Fibroblast of mammary gland (primary cell): Measurements from ENCODE around the gene CPNE5.

Experiments
- DNase-seq: peaks from one replicate; pipeline ENCODE4 v3.0.0-alpha.2; 2010; ENCODE audit warnings: low read depth
- H3K4me3 ChIP-seq: 2 replicates; pipeline ENCODE4 v1.5.1; 2011; ENCODE audit warnings: low read depth, mild to moderate bottlenecking, low read length, moderate library complexity; ENCODE audit not compliant: control insufficient read depth
- CTCF ChIP-seq: conservative IDR thresholded peaks from 2 replicates; pipeline ENCODE4 v1.5.1; 2011; ENCODE audit warnings: low read depth, low read length, inconsistent platforms; ENCODE audit not compliant: control insufficient read depth, insufficient read depth

The CPNE5 gene

GRCh38 chr6:36836111-36837021 lies 2.9 kb downstream of the CPNE5 start:
- TF ChIP-seq CTCF = no peak
- no peak for DNase-seq
- H3K4me3 ChIP-seq = no peak overlapping the region

DNA sequence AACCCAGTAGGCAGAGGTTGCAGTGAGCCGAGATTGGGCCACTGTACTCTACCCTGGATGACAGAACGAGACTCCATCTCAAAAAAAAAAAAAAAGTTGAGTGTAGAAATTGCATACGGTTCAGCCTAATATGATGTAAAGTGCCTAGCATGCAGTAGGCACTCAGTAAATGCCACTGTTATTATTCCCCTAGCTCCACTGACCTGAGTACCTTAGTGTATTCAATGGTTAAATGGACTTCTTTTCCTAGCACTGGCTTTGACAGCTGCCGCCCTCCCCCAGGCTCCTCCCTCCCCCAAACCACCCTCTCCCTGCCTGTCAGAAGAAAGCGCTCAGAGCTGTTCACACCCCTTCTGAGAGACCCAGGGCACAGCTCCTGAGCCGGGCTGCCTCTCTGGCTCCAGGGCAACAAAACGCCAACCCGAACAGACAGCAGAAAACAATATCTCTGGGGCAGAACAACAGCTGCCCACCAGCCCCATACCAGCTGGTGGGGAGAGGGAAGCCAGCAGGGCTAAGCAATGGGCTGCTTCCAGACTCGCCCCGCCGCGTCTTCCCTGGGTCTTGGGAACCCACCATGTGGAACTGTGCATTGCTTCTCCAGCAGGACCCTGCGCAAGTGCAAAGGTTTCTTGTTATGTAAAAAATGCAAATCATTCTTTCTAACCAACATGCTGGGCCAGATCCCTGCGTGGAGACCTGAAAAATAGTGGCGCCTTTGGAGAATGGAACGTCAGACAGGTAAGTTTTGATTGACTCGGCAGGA lies 4.5 kb downstream of the CPNE5 start:
- no peak for TF ChIP-seq CTCF
- no peak overlapping the region for H3K4me3 ChIP-seq
- DNase-seq = no peak

DNA sequence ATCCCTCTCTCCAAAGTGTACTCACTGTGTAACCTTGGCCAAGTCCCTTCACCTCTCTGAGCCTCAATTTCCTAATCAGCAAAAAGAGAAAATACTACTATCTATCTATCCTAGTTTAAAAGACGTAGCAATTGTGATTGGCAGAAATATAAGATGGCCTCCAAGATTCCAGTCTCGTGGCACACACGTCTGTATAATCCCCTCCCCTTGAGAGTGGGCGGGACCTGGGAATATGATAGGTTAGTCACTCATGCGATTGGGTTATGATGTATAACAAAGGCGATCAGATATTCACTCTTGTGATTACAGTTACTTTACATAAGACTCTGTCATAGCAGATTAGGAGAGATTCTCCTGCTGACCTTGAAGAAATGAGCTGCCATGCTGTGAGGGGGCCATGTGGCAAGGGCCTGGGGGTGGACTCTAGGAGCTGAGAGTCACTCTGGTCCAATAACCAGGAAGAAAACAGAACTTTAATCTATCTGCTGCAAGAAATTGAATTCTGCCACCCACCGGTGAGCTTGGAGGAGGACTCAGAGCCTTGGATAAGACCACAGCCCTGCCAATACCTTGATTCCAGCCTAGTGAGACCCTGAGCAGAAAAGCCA lies 6.0 kb downstream of the CPNE5 start:
- TF ChIP-seq CTCF = no peak
- no peak overlapping the region for H3K4me3 ChIP-seq
- DNase-seq = no peak

- no peak for DNase-seq
- no peak overlapping the region for H3K4me3 ChIP-seq
- TF ChIP-seq CTCF = no peak
Measured at GRCh38 chr6:36832313-36832712, 6.9 kb downstream of the CPNE5 start.

GRCh38 chr6:36830577-36830976 lies 8.7 kb downstream of the CPNE5 start:
- no peak overlapping the region for H3K4me3 ChIP-seq
- TF ChIP-seq CTCF = no peak
- DNase-seq = no peak

DNA sequence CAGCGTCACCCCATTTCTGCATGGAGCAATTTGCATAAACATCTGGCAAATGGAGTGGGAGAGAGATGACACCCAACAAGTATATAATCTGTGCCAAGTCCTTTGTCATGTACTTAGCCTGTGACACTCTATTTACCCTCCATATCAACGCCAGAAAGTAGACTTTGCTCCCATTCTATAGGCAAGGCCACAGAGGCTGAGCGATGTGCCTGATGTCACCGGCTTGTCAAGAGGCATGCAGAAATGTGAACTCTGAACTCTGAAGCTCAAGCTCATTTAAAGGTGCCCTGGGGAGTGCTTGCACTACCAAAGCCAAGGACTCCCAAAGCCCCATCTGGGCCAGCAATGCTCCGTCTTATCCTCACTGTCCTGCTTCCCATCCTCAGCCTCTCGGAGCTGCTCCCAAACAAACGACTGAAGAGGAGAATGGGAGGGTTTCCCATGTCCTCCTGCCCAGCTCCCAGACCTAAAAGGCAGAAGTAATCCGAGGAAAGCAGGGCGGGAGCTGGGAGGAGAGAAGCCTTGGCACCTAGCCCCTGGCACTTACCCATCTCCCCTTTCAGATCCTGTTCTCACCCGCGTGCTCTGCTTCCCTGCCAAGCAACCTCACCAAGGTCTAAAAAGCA lies 9.2 kb downstream of the CPNE5 start:
- TF ChIP-seq CTCF = no peak
- DNase-seq = peak; percentile 52
- no peak overlapping the region for H3K4me3 ChIP-seq
